Heart left ventricle (tissue), 16 donors: Measurements from ENCODE around the gene MEF2A. TPM values are rescaled to one million over a fixed set of nuclear protein-coding genes. Genes with fewer than 3 reads are reported as not detected.

ENCODE experiments used
- ATAC-seq, 4 donors: fragments of 200-7000 bp; cut with Tn5 transposase; one replicate each; pipeline ENCODE4 v1.9.1; 2020 to 2022; ENCODE audit warnings: moderate library complexity in 4 of 4, mild to moderate bottlenecking in 3 of 4, moderate number of reproducible peaks in 1 of 4
- DNase-seq, 5 donors: peaks; one replicate each; pipeline ENCODE4 v3.0.0-alpha.2; 2020
- H3K27ac ChIP-seq, 12 donors: fragments of 200-600 bp; sonication (generic) in 4 of 12; one replicate each; pipeline versions ENCODE4 v1.5.0 to v1.8.0; 2016 to 2022; ENCODE audit warnings: mild to moderate bottlenecking in 2 of 12
- H3K27me3 ChIP-seq, 9 donors: fragments of 200-600 bp; sonication (generic) in 2 of 9; one replicate each; pipeline versions ENCODE4 v1.5.1 to v1.8.0; 2016 to 2022; ENCODE audit warnings: mild to moderate bottlenecking in 3 of 9
- H3K36me3 ChIP-seq, 9 donors: fragments of 200-600 bp; sonication (generic) in 2 of 9; one replicate each; pipeline versions ENCODE4 v1.5.0 to v1.8.0; 2018 to 2022; ENCODE audit warnings: mild to moderate bottlenecking in 2 of 9
- H3K4me1 ChIP-seq, 12 donors: fragments of 200-600 bp; sonication (generic) in 4 of 12; one replicate each; pipeline versions ENCODE4 v1.5.0 to v1.8.0; 2016 to 2022; ENCODE audit warnings: mild to moderate bottlenecking in 3 of 12
- H3K4me3 ChIP-seq, 12 donors: fragments of 200-600 bp; sonication (generic) in 4 of 12; one replicate each; pipeline versions ENCODE4 v1.5.0 to v1.8.0; 2017 to 2022; ENCODE audit warnings: mild to moderate bottlenecking in 9 of 12, moderate library complexity in 4 of 12
- H3K9me3 ChIP-seq, 12 donors: fragments of 200-600 bp; sonication (generic) in 4 of 12; one replicate each; pipeline versions ENCODE4 v1.5.0 to v1.8.0; 2016 to 2022; ENCODE audit warnings: mild to moderate bottlenecking in 1 of 12
- POLR2A ChIP-seq, 2 donors: fragments of 450-650 bp; IDR thresholded peaks; one replicate each; pipeline ENCODE4 v1.6.1; 2017; ENCODE audit warnings: antibody characterized with exemption in 2 of 2, mild to moderate bottlenecking in 2 of 2, moderate library complexity in 2 of 2
- WGBS, 4 donors: extraction: QIAGEN DNeasy Blood & Tissue Kit in 2 of 4; methylation state at CpG; one replicate each; pipeline versions ENCODE4 v1.1.5 to v1.1.7; 2013 to 2018; 5-methylcytosine and 5-hydroxymethylcytosine counted together
- intact Hi-C, 10 donors: fragments of 100-400 bp; cut with DNase I; formaldehyde crosslinking; loops; one replicate each; pipeline versions ENCODE4 v1.11.1 to v1.14.2; 2022
- polyA plus RNA-seq, 2 donors: library from polyadenylated mRNA; stranded (reverse); fragments of 200-250 nt; gene quantifications; one replicate each; pipeline ENCODE4 v1.2.3, GENCODE V29; 2013
- total RNA-seq, 9 donors: library from RNA; depleted of rRNA in 2 of 9; stranded (reverse); fragments of >200 nt in 2 of 9; fragmentation: NEBNext Ultra II Directional in 3 of 9; extraction: Animal tissue kit (Norgen Biotek cat#: 25700) in 3 of 9; gene quantifications; one replicate each; pipeline versions ENCODE4 v1.1.0 to v1.2.4, GENCODE V29; 2016 to 2023
- TF ChIP-seq, protein P1 (sequence below), 12 donors: fragments of 200-600 bp; sonication (generic) in 4 of 12; IDR thresholded peaks; one replicate each; pipeline versions ENCODE4 v1.5.0 to v1.8.0; 2018 to 2022; ENCODE audit warnings: antibody characterized with exemption in 12 of 12, mild to moderate bottlenecking in 5 of 12
- donor health status: ischemic (EF 13 %, LVEDD 7.1; RV severe dilation, severe dysfunction).
- donor health status: healthy with polysubstance abuse.
- donor health status: DM: no; HTN: yes; CAD: no.
- donor health status: DM: no; HTN: no; CAD: no.
- donor health status: ischemic (EF 25% LVEDD 6.9; RV normal size, moderate dysfunction).
- donor health status: ischemic (EF 25% LVEDD 5.7; RV mildly dilated, moderate dysfunction).
- donor health status: healthy.
- donor health status: DM: yes; HTN: yes; CAD: no.
- donor health status: ischemic (EF 35%, LVEDD 5.7; RV mildly dilated, moderate dysfunction).
- donor health status: nonischemic (EF 11% LVEDD 7.7; RV severe dilation, severe dysfunction).
- donor health status: DM: yes; HTN: yes; CAD: no.
- donor health status: PGD.
- donor health status: ischemic (EF 29% LVEDD 5.4; RV normal size, mild dysfunction).
- donor health status: nonischemic (EF 23%, LVEDD 6.1; RV moderate dilation, normal function).

The MEF2A gene
- total and polyA plus RNA-seq, 11 donors, result 53.4 to 192 (median 153) TPM

DNA sequence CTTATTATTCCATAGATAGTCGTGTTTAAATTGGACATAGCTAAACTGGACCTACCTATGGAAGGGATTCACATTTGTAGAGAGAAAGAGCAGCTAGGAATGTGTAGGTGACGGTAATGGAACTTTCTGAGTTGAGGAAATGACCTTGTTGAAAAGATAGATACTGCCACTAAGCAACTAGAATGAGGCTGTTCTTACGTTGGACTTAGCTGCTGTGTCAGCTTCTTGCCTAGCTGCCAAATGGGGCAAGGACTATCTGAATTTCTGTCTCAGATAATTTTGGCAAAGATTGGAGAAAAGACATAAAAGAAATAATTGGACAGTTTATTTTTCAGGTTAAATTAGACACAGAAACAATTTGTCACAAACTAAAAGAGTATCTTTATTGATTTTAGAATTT, 68.8 kb downstream of the MEF2A start:
- DNase-seq, result peak in 1 of 5 donors; percentile 35
- no peaks in the 10 kb centered on the region for H3K9me3 ChIP-seq
- WGBS, 4 donors, result 47 to 56% (median 56%) methylated on average over 3 of the region's 3 CpGs
- H3K4me1 ChIP-seq, result peaks cover 0 to 68% (median 44%) of the 10 kb centered on the region in 12 donors
- TF ChIP-seq POLR2A (IDR thresholded peaks at IDR 0.05), result no peak
- TF ChIP-seq, protein P1, sequence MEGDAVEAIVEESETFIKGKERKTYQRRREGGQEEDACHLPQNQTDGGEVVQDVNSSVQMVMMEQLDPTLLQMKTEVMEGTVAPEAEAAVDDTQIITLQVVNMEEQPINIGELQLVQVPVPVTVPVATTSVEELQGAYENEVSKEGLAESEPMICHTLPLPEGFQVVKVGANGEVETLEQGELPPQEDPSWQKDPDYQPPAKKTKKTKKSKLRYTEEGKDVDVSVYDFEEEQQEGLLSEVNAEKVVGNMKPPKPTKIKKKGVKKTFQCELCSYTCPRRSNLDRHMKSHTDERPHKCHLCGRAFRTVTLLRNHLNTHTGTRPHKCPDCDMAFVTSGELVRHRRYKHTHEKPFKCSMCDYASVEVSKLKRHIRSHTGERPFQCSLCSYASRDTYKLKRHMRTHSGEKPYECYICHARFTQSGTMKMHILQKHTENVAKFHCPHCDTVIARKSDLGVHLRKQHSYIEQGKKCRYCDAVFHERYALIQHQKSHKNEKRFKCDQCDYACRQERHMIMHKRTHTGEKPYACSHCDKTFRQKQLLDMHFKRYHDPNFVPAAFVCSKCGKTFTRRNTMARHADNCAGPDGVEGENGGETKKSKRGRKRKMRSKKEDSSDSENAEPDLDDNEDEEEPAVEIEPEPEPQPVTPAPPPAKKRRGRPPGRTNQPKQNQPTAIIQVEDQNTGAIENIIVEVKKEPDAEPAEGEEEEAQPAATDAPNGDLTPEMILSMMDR (IDR thresholded peaks at IDR 0.05), result no peak
- H3K4me3 ChIP-seq, result no peak overlapping the region
- ATAC-seq, result peak in 3 of 4 donors; percentile 49 to 64 (median 49)
- peaks cover 0 to 36% (median 11%) of the 10 kb centered on the region in 9 donors for H3K36me3 ChIP-seq
- H3K27me3 ChIP-seq, result no peaks in the 10 kb centered on the region
- intact Hi-C loops, result loop anchor here in 1 of 10 donors (5.0 kb wide), 1 partner anchor 33 kb away; no protein-coding TSS in a partner anchor
- peak overlapping the region in 6 of 12 donors; percentile 13 to 61 (median 28) for H3K27ac ChIP-seq

- H3K4me1 ChIP-seq, result peaks cover 0 to 68% (median 40%) of the 10 kb centered on the region in 12 donors
- peak overlapping the region in 4 of 12 donors; percentile 13 to 61 (median 28) for H3K27ac ChIP-seq
- intact Hi-C loops, result no loop called here
- H3K36me3 ChIP-seq, result peaks cover 0 to 36% (median 11%) of the 10 kb centered on the region in 9 donors
- no peak for TF ChIP-seq POLR2A (IDR thresholded peaks at IDR 0.05)
- TF ChIP-seq, protein P1 (IDR thresholded peaks at IDR 0.05), result no peak
- no peak for DNase-seq
- H3K9me3 ChIP-seq, result no peaks in the 10 kb centered on the region
- no peak overlapping the region for H3K4me3 ChIP-seq
- no peaks in the 10 kb centered on the region for H3K27me3 ChIP-seq
- WGBS, 4 donors, result 90 to 95% (median 92%) methylated on average over 3 of the region's 3 CpGs
- no peak for ATAC-seq
These were observed 69.4 kb downstream of the MEF2A start for GRCh38 chr15:99635145-99635544.

- H3K36me3 ChIP-seq, result peaks cover 0 to 36% (median 12%) of the 10 kb centered on the region in 9 donors
- DNase-seq (no peak), ATAC-seq (peak in 1 of 4 donors; percentile 13)
- no peak for TF ChIP-seq POLR2A (IDR thresholded peaks at IDR 0.05)
- TF ChIP-seq, protein P1 (IDR thresholded peaks at IDR 0.05), result no peak
- H3K27ac ChIP-seq, result no peak overlapping the region
- no peaks in the 10 kb centered on the region for H3K9me3 ChIP-seq
- H3K4me1 ChIP-seq, result peaks cover 0 to 62% (median 35%) of the 10 kb centered on the region in 12 donors
- H3K4me3 ChIP-seq, result no peak overlapping the region
- intact Hi-C loops, result no loop called here
- WGBS, 4 donors, result 92 to 96% (median 94%) methylated on average over 5 of the region's 5 CpGs
- H3K27me3 ChIP-seq, result no peaks in the 10 kb centered on the region
These were observed 70.0 kb downstream of the MEF2A start for GRCh38 chr15:99635794-99636193.

GRCh38 chr15:99644913-99645542, 79.2 kb downstream of the MEF2A start:
- H3K4me1 ChIP-seq, result peaks cover 0 to 43% (median 17%) of the 10 kb centered on the region in 12 donors
- peaks cover 0 to 46% (median 31%) of the 10 kb centered on the region in 9 donors for H3K36me3 ChIP-seq
- peak overlapping the region in 1 of 12 donors; percentile 3 for H3K27ac ChIP-seq
- ATAC-seq (peak in 3 of 4 donors; percentile 46 to 61 (median 54)), DNase-seq (no peak)
- H3K27me3 ChIP-seq, result no peaks in the 10 kb centered on the region
- 52 to 58% (median 54%) methylated on average over 2 of the region's 2 CpGs for WGBS, 4 donors
- intact Hi-C loops, result no loop called here
- TF ChIP-seq, protein P1 (IDR thresholded peaks at IDR 0.05), result no peak
- no peak for TF ChIP-seq POLR2A (IDR thresholded peaks at IDR 0.05)
- H3K4me3 ChIP-seq, result no peak overlapping the region
- H3K9me3 ChIP-seq, result peaks cover 0 to 16% (median 0%) of the 10 kb centered on the region in 12 donors
